GM20000 (cell line): ENCODE data around the gene DLG2.

Experiments
- DNase-seq: peaks from one replicate; pipeline ENCODE4 v3.0.0; 2012; ENCODE audit warnings: low spot score
- TF ChIP-seq, protein P1 (sequence below): IDR thresholded peaks from 2 replicates; pipeline ENCODE4 v1.5.1; 2012; ENCODE audit warnings: mild to moderate bottlenecking, control low read depth; ENCODE audit errors: extremely low read depth, missing control alignments

The DLG2 gene

DNA sequence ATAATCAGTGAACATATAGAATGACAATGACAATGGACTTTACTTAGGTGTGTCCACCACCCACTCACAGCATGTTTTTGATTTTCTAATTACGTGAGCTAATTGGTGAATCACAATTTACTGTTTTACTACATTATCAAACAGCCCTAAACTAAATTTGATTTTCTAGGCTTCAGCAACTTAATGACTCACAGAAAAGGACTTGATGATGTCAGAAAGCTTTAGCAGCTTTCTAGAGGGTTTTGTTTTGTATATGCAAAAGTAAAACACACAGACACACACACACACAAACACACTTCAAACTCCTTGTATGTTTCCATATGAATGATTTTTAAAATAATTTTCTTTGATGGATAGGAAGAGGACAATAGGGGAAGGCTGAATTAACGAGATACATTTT is 1462.4 kb downstream of the DLG2 start:
- no peak for DNase-seq
- TF ChIP-seq, protein P1, sequence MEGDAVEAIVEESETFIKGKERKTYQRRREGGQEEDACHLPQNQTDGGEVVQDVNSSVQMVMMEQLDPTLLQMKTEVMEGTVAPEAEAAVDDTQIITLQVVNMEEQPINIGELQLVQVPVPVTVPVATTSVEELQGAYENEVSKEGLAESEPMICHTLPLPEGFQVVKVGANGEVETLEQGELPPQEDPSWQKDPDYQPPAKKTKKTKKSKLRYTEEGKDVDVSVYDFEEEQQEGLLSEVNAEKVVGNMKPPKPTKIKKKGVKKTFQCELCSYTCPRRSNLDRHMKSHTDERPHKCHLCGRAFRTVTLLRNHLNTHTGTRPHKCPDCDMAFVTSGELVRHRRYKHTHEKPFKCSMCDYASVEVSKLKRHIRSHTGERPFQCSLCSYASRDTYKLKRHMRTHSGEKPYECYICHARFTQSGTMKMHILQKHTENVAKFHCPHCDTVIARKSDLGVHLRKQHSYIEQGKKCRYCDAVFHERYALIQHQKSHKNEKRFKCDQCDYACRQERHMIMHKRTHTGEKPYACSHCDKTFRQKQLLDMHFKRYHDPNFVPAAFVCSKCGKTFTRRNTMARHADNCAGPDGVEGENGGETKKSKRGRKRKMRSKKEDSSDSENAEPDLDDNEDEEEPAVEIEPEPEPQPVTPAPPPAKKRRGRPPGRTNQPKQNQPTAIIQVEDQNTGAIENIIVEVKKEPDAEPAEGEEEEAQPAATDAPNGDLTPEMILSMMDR: no peak

GRCh38 chr11:84163116-84163515 is 1464.0 kb downstream of the DLG2 start:
- TF ChIP-seq, protein P1: no peak
- no peak for DNase-seq

DNA sequence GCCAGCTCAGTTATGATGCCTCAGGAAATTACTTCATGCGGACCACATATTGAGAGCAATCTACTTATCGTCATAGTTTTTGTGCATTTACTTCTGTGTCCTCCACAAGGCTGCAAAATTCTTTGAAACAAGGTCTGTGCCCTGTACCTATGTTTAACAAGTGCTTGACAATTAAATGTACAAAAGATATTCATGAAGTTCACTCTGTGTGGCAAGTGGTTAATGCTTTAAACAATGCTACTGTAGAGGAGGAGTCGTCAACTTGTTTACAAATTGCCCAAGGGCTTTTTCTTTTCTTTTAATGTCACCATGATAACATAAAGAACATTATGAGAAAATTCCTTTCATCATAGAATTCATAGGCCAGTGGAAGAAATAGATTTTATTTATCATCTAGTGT is 1469.5 kb downstream of the DLG2 start:
- no peak for DNase-seq
- TF ChIP-seq, protein P1: no peak

DNA sequence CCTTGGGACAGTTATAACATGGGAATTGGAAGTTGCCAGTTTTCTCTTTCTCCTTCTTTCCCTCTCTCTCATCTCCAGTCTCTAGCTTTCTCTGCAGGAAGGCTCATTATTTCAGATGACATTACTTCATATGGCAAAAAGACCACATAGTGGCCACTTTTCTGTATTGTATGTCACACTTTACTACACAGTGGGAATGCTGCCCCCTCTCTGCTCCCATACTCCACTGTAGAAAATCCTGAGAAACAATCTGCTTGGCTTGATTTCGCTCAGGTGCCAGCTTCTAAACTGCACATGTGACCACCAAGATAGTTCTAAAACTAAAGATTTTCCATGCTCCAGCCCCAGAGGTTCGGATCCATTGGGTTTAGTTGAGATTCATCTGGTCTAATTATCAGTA is 1480.3 kb downstream of the DLG2 start:
- TF ChIP-seq, protein P1: no peak
- no peak for DNase-seq

GRCh38 chr11:84145616-84146185 is 1481.4 kb downstream of the DLG2 start:
- DNase-seq: no peak
- TF ChIP-seq, protein P1: no peak

- TF ChIP-seq, protein P1: no peak
These were observed 1482.6 kb downstream of the DLG2 start for GRCh38 chr11:84144531-84144930.

GRCh38 chr11:84142411-84142810 is 1484.7 kb downstream of the DLG2 start:
- TF ChIP-seq, protein P1: no peak
- no peak for DNase-seq

More at GRCh38 chr11:84144531-84144930, 1482.6 kb downstream of the DLG2 start:
- no peak for DNase-seq
